HG02610 (cell line): ENCODE results near the gene NREP.

Experiments used
- ATAC-seq: cut with Tn5 transposase; IDR thresholded peaks from one replicate; pipeline ENCODE4 v1.9.1; 2021; ENCODE audit warnings: mild to moderate bottlenecking, moderate library complexity; ENCODE audit not compliant: unreplicated experiment

Gene NREP

DNA sequence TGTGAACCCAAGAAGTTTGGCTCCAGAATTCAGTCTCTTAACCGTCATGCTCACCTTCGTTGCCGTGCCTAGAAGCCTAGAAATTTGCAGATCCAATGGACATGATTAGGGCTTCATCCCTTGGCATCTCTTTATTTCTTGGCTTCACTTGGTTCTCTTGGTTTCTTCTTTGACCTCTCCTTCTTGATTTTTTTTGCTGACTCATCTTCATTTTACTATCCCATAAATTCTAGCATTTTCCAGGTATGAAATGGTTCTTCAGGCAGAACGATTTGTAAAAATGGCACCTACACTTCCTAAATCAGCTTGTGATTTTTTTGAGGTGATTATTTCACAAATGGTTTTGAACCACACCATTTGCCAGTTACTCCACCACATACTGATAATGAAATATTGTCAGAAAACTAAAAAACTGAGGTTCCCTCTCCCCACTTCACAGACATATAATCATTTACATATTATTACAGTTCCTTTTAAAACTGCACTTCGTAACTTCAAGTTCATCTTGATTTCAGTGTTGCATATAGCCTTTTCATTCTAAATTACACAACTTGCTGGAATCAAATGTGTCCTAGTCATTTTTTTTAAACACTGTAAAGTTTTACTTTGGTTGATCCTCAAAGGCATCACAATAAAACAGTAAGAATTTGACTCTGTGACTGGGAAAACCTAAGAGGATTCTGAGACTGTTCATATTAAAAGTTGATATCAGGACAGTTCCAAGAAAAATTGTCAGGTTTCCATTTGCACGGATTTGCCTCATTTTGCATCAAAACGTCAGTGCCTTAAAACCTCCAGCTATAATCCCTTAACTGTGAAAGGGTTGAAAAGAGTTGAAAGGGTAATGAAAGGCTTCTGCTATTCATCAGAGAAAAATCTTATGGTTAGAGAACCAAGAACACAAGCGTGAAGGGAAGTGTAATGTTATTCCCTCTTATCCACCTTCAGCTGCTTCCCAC lies 8.9 kb upstream of the NREP start:
- no peak for ATAC-seq

DNA sequence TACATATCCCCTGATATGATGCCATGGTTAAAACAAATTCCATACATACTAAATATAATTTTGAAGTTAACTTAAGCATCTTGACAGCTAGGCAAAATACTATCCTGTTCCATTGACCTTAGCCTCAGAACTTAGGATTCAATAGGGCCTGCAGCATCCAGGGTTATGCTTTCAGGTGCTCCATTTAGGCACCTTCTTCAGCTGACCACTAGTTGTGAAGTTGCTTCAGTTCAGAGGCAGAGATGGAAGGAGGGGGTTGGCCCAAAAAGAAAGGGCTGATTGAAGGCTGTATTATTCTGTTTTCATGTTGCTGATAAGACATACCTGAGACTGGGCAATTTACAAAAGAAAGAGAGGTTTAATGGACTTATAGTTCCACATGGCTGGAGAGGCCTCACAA lies 7.0 kb upstream of the NREP start:
- ATAC-seq: no peak

DNA sequence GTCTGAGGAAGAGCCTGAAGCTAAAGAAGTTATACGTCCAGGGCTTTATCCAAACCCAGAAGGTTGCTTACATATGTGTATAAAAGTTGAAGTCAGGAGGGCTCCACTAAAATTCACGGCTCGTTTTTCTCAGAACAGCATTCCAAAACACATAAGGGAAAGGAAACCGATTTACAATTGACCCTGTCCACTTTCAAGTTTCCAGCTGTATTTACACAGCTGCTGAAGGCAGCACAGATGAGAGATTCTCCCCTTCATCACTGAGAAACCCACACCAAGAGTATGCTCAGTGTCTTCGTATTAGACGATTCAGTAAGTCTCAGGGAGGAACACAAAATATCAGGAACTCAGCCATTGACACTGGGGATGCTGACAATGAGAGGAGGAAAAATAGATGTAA lies 5.9 kb upstream of the NREP start:
- no peak for ATAC-seq

DNA sequence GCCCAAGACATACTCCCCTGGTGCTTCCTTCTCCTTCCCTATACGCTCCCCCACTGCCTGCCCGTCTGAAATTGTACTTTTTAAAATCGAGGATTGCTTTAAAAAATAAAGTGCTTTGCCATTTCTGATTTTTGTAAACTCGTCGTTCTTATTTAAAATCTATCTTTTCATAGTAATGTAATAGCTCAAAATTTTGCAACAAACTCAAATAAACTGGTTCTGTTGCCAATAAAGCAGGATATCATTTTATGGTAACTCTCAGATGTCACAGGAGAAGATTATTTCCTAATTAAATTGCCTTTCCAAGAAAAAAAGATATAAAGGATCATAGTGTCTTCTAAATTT lies 1.3 kb upstream of the NREP start:
- ATAC-seq: no peak

DNA sequence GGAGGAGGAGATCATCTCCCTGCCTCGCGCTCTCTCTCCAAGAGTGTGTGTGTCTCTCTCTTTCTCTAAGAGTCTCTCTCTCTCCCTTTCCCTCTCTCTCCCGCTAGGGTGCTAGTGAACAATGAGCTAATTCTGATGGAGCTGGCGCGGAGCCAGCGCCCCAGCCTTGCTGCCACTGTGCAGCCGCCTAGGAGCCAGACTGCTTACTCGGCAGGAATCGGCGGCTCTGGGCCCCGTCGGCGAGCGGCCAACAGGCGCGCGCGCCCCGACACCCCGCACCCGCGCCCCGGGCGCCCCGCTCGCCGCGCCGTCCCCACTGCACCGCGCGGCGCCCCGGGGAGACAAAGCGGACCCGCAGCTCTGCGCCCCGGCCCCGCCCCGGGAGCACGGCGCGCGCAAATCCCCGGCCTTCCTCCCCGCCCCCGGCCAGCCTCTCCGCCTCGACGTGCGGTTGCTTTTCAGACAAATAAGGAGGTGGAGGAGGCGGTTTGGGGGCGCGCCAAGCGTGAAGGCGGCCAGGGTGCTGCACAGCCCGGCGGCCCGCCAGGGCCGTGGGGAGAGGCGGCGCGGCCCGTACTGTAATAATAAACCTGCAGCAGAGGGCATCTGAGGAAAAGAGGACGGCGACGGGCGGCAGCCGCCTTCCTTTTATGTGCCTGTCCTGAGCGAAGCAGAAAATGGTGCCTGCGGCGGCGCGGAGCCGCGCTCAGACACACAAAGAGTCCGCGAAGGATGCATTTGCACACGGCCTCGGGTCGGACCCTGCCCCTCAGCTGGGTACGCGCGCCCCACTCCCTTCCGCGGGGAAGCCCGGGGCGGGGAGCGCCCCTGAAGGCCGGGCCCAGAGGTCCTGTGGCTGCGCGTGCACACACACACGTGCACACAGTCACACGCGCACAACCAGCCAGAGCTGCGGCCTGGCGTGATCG lies 625 bp upstream of the NREP start:
- peak; percentile 78 for ATAC-seq

DNA sequence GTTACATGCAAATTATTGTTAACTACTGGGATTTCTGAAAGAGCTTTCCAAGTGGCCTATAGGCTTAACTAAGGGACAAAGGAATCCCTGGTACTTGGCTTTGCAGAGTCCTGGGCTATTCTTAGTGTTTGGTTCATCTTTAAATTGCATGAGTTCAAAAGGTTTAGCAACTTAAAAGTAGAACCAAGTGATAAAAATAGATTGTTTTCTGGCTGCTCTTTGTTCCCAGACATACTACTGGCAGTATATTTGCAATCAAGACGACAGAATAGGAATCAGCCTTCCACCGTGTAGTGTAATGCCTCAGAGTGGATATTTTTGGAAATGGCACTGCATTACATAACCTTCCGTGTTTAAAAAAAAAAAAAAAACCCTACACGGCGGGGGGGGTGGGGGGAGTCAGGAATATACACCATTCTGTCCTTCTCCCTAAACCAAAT lies 1.0 kb downstream of the NREP start:
- no peak for ATAC-seq

DNA sequence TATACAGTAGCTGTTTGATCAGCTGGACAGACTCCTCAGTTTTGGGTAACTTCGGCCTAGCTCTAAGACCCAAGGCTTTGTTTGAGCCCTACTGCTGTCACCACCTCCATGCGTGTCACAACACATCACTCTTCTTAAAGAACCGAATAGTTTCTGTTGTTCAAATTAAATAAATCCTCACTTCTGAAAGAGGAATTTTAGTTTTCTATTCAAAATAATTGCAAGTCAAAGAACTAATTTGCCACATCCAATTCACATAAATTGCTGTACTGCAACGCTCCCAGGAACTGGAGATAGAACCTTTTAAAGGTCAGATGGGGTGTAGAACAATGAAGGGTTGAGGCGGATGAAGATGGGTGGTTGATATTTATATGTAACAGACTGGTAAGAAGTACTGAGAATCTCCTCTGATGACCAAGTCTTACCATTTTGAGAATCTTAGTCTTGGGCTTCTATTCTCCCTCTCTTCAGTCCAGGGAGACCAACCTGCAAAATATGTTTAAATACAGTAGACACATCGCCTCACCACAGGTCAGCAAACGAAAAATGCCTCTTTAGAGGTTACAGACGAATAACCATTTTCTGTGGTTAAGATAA lies 1.6 kb downstream of the NREP start:
- no peak for ATAC-seq

DNA sequence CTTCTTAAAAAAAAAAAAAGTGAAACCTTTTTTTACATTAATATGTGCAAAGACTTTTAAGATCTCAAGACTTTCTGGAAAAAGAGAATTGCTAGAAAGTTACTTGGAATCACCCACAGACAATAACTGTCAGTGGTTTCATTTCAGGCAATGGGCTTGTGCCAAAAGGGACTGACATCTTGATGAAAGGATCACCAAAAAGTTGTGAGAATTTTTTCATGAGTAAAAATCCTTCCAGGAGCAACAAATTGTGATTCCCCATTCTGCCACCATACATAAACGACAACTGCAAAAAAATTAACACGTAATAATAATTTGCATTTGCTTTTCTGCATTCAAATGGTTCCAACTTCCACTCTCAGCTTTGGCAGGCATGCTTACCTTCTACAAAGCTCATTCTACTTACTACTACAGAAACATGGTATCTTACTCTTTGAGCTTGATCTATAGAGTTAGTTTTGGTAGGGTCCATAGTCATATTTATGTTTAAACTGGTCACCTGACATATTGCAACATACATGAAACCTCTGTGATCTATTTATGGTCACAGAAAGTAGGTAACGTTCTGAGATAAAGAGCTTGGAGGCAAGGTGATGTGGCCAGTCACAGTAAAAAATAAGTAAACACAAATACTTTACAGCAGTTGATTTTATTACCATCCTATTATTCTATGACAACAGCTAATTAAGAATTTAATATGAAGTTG lies 3.0 kb downstream of the NREP start:
- ATAC-seq: no peak

DNA sequence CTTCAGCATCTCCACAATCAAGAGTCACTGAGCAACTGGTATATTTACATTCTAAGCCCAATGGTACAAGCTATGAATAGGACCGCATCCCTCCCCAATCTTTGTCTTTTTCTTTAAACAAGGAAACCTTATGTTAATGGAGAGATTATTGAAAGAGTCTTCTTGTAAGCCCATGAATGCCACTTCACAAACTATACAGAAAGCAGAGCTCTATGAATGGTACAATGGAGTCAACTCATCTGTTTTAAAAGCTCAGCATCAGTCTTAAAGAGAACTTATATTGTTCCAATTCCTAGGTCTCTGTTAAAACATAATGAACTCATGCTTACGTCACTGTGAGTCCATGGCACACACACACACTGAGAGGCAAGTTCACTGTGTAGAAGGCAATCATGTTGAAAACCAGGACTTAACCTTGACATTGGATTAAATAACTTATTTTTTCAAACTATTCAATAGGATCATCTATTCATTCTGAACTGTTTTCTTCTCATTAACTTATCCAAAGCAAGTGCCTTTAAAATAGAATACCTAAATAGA lies 4.5 kb downstream of the NREP start:
- no peak for ATAC-seq

DNA sequence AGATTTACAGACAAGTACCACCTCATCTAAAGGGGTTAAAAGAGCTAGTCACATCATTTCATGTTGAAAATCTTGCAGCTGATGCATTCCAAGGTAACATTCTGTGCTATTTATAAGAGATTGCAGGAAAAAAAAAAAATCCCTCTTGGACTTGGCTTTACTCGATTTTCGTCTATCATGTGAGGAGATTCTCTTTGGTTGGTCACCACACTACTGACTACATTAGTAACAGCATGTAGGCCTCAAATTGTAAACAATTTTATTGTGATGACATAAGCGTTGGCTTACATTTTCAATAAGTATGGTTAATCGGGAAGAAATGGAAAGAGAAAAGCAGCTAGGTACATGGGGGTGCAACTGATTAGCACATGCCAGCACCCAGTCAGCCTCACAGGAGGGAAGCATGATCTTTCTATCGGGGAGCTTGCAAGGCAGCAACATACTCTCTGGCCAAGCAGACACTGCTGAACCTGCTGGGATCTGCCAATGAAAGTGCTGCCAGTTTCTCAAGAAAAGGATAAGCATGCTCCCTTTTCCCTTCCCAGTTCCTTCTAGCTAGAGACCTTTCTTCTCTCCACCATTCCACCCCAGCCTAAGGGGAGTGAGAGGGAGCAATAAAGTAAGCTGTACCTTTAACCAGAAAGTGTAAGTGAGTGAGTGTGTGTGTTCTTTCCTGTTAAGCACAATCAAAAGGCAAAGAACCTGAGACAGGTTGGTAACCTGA lies 7.5 kb downstream of the NREP start:
- no peak for ATAC-seq

DNA sequence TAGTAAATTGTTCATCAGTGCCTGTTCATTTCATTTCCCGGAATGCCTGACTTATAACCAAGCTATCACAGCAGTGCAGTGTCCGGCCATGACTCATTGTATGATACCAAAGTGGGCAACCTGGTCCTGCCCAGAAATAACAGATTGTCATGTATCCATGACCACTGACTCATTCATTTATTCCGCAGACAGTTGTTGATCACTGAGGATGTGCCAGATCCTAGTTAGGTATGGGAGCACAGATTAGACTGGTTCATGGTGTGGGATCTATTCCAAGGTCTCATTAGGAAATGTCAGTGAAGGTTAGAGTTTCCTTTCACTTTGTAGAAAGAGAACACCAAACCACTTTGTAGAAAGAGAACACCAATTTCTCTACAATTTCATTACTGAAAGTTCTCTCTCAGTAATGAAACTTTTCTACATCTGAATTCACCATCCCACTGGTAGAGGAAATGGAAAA lies 8.7 kb downstream of the NREP start:
- ATAC-seq: no peak

DNA sequence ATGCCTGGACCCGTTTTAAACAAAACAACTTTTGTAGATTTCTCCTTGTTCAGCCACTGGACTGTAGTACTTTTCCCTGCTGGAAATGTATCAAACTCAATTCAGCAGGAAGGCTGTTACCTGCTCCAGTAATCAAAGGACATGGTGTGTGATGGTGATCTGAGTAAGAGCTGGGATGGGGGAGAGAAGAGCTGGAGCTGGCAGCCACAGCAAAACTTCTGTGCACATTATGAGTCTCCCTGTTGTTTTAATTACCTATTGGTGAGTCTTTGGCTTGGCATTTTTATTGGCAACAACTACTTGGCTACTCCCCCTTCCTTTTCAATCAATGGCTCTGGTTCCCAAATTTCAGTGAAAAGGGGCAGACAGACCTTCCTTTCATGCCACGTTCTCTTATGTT lies 9.7 kb downstream of the NREP start:
- no peak for ATAC-seq

DNA sequence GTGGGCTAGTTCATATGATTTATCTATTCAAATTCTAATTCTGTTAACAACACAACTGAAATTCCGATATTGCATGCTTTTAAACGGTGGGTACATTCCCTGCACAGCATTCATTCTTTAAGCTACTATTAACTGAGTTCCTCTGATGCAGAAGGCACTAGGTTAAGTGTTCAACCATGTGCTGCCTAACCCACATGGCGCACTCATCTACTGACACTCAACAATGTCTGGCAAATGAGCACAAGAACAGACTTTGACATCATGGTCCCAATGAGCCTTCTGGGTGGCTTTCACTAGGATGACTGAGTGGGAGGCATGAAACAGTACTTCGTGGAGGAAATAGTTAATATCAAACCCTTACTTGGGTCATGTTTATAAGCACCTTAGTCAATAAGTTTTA lies 10.2 kb downstream of the NREP start:
- no peak for ATAC-seq

DNA sequence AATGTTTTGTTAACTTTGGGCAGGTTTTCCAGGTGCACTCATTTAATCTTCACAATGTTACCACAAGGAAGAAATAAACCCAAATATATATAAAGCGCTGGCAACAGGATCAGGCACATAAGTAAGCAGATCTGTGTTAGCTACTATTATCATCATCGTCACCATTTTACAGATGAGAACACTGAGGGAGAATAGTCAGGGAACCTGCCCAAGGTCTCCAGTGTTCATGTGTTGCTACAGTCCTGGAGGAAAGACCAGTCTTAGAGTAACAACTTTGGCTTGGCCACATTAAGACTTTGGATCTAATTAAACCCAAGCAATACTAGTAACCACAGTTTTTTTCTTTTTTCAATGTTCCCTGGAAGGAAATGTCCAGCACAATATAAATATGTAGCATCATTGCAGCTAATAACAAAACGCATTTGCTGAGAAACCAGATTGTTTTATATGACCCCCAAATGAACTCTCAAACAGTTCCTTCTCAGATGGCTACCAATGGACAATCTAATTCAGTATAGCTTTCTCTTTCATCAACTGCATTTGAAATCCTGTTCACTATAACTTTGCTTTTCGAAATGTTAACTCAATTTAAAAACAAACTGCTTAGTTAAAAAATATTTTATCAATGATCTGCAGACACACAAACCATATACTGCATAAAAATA lies 11.8 kb downstream of the NREP start:
- ATAC-seq: no peak

DNA sequence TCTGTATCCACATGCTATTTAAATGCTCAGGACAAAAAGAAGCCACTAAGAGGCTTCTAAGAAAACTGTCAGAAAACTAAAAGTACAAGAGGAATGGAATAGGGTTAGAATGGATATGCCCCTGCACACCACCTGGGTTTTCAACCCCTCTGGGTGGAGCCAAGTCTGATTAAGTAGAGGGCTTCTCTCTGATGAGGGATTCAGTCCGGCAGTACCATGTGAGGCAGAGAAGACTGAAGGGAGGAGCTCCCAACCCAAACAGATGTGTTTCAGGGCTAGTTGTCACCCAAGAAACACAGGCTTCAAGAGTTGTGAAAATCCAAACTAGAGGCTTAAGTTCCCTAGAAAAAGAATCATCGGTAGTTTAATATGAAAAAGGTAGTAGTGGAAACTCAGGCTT lies 12.5 kb downstream of the NREP start:
- no peak for ATAC-seq

DNA sequence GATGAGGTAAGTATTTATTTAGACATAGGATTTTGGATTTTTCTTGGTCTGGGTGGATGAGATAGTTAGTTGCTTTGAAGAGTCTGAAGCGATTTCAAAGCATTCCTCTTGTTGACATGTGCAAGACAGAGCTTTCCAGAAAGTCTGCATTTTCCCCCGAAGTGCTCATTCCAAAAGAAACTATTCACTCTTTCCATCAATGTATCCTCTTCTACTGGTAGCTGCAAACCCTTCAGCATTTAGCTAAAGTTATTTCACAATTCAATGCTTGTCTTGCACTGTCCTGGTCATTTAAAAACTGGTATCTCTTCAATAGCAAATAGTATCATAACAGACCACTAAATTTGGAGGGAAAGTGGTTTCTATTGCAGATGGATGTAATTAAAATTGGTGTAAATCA lies 13.0 kb downstream of the NREP start:
- no peak for ATAC-seq

DNA sequence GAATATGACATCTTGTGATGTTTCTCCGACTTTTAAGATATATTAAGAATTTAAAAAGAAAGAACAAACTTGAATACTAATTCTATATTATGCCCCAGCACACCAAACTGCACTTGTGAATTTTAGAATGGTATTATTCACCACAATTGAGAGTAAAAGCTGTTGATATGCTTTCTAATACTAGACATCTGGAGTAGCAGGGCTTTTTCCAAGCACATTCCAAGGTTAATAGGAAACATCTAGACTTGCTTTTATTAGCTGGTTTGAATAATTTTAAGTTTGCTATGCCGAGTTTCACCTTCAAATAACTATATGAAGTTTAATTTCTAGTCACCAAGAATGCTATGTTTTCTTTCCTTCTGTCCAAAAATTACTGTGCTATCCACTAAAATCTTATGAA lies 13.5 kb downstream of the NREP start:
- no peak for ATAC-seq

DNA sequence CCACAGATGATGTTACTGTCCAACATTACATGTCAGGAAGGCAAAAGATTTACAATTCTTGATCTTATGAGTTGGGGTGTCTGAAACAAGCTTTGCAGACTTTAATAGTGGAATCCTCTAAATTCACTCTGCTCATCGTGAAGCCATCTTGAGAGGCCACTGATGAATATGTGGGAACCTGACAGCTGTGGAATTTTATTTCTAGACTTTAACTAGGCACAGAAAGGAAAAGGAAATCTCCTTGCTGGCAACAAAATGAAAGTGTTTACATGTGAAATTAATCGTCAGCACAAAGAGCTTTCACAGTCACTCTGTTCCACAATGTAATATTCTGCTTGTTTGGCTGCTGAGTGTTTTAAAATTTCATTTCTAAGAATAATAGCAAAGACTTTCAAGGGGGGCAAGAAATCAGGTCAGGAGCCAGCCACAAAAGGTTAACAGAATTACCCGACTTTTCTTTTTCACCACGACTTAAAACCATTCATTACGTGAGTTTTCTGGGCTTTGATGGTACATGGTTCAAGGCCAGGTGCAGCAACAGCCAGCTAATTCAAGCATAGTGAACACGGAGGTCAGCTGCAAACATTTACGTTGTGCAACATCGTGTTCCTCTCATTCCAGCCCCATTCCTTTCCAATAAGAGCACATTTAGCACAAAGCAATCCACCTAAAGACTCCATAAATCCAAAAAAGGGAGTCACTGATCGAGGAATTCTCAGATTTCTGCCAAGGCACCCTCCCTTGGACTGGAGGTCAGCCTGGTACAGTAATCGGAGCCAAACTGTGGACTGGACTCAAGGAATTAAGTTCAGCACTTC lies 14.6 kb downstream of the NREP start:
- no peak for ATAC-seq
